MM.1S (cell line): ENCODE data around the gene CETP.

Source experiments
- DNase-seq: peaks from one replicate; pipeline ENCODE4 v3.0.0-alpha.2; 2015
- H2AFZ ChIP-seq: fragments of 300-600 bp; sonication (generic); 2 replicates; pipeline ENCODE4 v1.6.0; 2016; ENCODE audit warnings: antibody characterized with exemption, low read length
- H3F3A ChIP-seq: fragments of 300-600 bp; sonication (generic); 2 replicates; pipeline ENCODE4 v1.6.1; 2016; ENCODE audit warnings: mild to moderate bottlenecking, antibody characterized with exemption, low read length, moderate library complexity, mixed read lengths; ENCODE audit not compliant: insufficient read depth
- H3K27ac ChIP-seq: fragments of 300-600 bp; sonication (generic); 2 replicates; pipeline ENCODE4 v1.5.1; 2016; ENCODE audit warnings: mild to moderate bottlenecking, low read length
- H3K27me3 ChIP-seq: fragments of 300-600 bp; sonication (generic); replicated peaks from 2 replicates; pipeline ENCODE4 v1.6.0; 2016; ENCODE audit warnings: low read length; ENCODE audit not compliant: insufficient read depth
- H3K36me3 ChIP-seq: fragments of 300-600 bp; sonication (generic); replicated peaks from 2 replicates; pipeline ENCODE4 v1.6.1; 2016; ENCODE audit warnings: mild to moderate bottlenecking, low read length, mixed read lengths; ENCODE audit not compliant: insufficient read depth
- H3K4me1 ChIP-seq: fragments of 300-600 bp; sonication (generic); 2 replicates; pipeline ENCODE4 v1.6.1; 2016; ENCODE audit warnings: low read length, mixed read lengths
- H3K4me2 ChIP-seq: fragments of 300-600 bp; sonication (generic); 2 replicates; pipeline ENCODE4 v1.6.0; 2016; ENCODE audit warnings: low read depth, low read length
- H3K4me3 ChIP-seq: fragments of 300-600 bp; sonication (generic); 2 replicates; pipeline ENCODE4 v1.5.1; 2016; ENCODE audit warnings: low read length, mixed read lengths
- H3K79me2 ChIP-seq: fragments of 300-600 bp; sonication (generic); 2 replicates; pipeline ENCODE4 v1.6.1; 2016; ENCODE audit warnings: mixed run types, low read length, mixed read lengths
- H3K9ac ChIP-seq: fragments of 300-600 bp; sonication (generic); 2 replicates; pipeline ENCODE4 v1.6.1; 2016; ENCODE audit warnings: low read length, mixed read lengths
- H3K9me2 ChIP-seq: fragments of 300-600 bp; sonication (generic); replicated peaks from 2 replicates; pipeline ENCODE4 v1.6.1; 2016; ENCODE audit warnings: mild to moderate bottlenecking, low read length, mixed read lengths; ENCODE audit not compliant: insufficient read depth
- H3K9me3 ChIP-seq: fragments of 300-600 bp; sonication (generic); replicated peaks from 2 replicates; pipeline ENCODE4 v1.6.1; 2016; ENCODE audit warnings: mild to moderate bottlenecking, low read length, mixed read lengths; ENCODE audit not compliant: insufficient read depth
- H4K20me1 ChIP-seq: fragments of 300-600 bp; sonication (generic); 2 replicates; pipeline ENCODE4 v1.6.1; 2016; ENCODE audit warnings: mild to moderate bottlenecking, low read length, moderate library complexity, mixed read lengths; ENCODE audit not compliant: insufficient read depth
- CTCF ChIP-seq: fragments of 300-600 bp; sonication (generic); IDR thresholded peaks from 2 replicates; pipeline ENCODE4 v1.5.1; 2016; ENCODE audit warnings: antibody characterized with exemption, low read length, mixed read lengths
- EZH2 ChIP-seq: fragments of 300-600 bp; sonication (generic); optimal IDR thresholded peaks from 2 replicates; pipeline ENCODE3; 2017; ENCODE audit warnings: low read depth, mild to moderate bottlenecking, antibody characterized with exemption, low read length, mixed read lengths
- EZH2phosphoT487 ChIP-seq: fragments of 300-600 bp; sonication (generic); IDR thresholded peaks from 2 replicates; pipeline ENCODE4 v1.6.1; 2018; ENCODE audit warnings: antibody characterized with exemption, low read length

CETP gene, protein sequence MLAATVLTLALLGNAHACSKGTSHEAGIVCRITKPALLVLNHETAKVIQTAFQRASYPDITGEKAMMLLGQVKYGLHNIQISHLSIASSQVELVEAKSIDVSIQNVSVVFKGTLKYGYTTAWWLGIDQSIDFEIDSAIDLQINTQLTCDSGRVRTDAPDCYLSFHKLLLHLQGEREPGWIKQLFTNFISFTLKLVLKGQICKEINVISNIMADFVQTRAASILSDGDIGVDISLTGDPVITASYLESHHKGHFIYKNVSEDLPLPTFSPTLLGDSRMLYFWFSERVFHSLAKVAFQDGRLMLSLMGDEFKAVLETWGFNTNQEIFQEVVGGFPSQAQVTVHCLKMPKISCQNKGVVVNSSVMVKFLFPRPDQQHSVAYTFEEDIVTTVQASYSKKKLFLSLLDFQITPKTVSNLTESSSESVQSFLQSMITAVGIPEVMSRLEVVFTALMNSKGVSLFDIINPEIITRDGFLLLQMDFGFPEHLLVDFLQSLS

GRCh38 chr16:56961851-56962281, at the start of gene CETP:
Gene CETP (plus strand): TSS chr16:56961950. CDS start chr16:56961980, 30 bp downstream.
- Histone ChIP-seq H3K9ac (no peak within 1 kb of the TSS), H3F3A (no peaks in the 10 kb centered on the region), H3K4me1 (no peaks in the 10 kb centered on the region), H3K36me3 (no peaks in the 10 kb centered on the region), H4K20me1 (no peaks in the 10 kb centered on the region), H3K27ac (no peak within 1 kb of the TSS), H3K4me2 (no peak within 1 kb of the TSS), H3K9me2 (no peaks in the 10 kb centered on the region), H2AFZ (no peak within 1 kb of the TSS), H3K79me2 (no peaks in the 10 kb centered on the region), H3K9me3 (no peaks in the 10 kb centered on the region), H3K27me3 (no peaks in the 10 kb centered on the region), H3K4me3 (no peak within 1 kb of the TSS)
- no peak for TF ChIP-seq EZH2
- no peak for TF ChIP-seq CTCF
- TF ChIP-seq EZH2phosphoT487 = no peak
- no peak for DNase-seq

- Histone ChIP-seq H3K27me3 (no peaks in the 10 kb centered on the region), H3K9me3 (no peaks in the 10 kb centered on the region), H3K4me1 (peaks cover 81% of the 10 kb centered on the region), H3K27ac (peak overlapping the region; percentile 98), H3K9me2 (no peaks in the 10 kb centered on the region), H3K36me3 (no peaks in the 10 kb centered on the region), H3F3A (peaks cover 44% of the 10 kb centered on the region), H3K4me2 (peak overlapping the region; percentile 81; the same call in 1 of the 2 replicates), H3K4me3 (no peak overlapping the region), H2AFZ (no peak overlapping the region), H4K20me1 (no peaks in the 10 kb centered on the region), H3K79me2 (no peaks in the 10 kb centered on the region), H3K9ac (peak overlapping the region; percentile 86)
- TF ChIP-seq EZH2 (no peak), CTCF (no peak), EZH2phosphoT487 (no peak)
- no peak for DNase-seq
Observed at GRCh38 chr16:56912746-56913708, 48.7 kb upstream of the CETP start.

GRCh38 chr16:56914896-56915295, 46.9 kb upstream of the CETP start:
- no peak for DNase-seq
- Histone ChIP-seq H3K9me3 (no peaks in the 10 kb centered on the region), H3K27ac (peak overlapping the region; percentile 98; the same call in 1 of the 2 replicates), H3K4me2 (no peak overlapping the region), H3K36me3 (no peaks in the 10 kb centered on the region), H3K9ac (no peak overlapping the region), H3K27me3 (no peaks in the 10 kb centered on the region), H2AFZ (no peak overlapping the region), H3K79me2 (no peaks in the 10 kb centered on the region), H3K9me2 (no peaks in the 10 kb centered on the region), H3F3A (peaks cover 44% of the 10 kb centered on the region), H4K20me1 (no peaks in the 10 kb centered on the region), H3K4me3 (no peak overlapping the region), H3K4me1 (peaks cover 83% of the 10 kb centered on the region)
- TF ChIP-seq CTCF (no peak), EZH2 (no peak), EZH2phosphoT487 (no peak)
